Measurements from ENCODE around the gene LONP2. TPM values are rescaled to one million over a fixed set of nuclear protein-coding genes. Genes with fewer than 3 reads are reported as not detected.

LONP2 gene, protein sequence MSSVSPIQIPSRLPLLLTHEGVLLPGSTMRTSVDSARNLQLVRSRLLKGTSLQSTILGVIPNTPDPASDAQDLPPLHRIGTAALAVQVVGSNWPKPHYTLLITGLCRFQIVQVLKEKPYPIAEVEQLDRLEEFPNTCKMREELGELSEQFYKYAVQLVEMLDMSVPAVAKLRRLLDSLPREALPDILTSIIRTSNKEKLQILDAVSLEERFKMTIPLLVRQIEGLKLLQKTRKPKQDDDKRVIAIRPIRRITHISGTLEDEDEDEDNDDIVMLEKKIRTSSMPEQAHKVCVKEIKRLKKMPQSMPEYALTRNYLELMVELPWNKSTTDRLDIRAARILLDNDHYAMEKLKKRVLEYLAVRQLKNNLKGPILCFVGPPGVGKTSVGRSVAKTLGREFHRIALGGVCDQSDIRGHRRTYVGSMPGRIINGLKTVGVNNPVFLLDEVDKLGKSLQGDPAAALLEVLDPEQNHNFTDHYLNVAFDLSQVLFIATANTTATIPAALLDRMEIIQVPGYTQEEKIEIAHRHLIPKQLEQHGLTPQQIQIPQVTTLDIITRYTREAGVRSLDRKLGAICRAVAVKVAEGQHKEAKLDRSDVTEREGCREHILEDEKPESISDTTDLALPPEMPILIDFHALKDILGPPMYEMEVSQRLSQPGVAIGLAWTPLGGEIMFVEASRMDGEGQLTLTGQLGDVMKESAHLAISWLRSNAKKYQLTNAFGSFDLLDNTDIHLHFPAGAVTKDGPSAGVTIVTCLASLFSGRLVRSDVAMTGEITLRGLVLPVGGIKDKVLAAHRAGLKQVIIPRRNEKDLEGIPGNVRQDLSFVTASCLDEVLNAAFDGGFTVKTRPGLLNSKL
- 58.6 TPM for total RNA-seq
- long read RNA-seq, full-length matches to known transcripts: 174 of 206 reads
- long read RNA-seq, partial matches to known transcripts: 14 of 206 reads
- long read RNA-seq, other reads (novel, unspliced or antisense): 18 of 206 reads

DNA sequence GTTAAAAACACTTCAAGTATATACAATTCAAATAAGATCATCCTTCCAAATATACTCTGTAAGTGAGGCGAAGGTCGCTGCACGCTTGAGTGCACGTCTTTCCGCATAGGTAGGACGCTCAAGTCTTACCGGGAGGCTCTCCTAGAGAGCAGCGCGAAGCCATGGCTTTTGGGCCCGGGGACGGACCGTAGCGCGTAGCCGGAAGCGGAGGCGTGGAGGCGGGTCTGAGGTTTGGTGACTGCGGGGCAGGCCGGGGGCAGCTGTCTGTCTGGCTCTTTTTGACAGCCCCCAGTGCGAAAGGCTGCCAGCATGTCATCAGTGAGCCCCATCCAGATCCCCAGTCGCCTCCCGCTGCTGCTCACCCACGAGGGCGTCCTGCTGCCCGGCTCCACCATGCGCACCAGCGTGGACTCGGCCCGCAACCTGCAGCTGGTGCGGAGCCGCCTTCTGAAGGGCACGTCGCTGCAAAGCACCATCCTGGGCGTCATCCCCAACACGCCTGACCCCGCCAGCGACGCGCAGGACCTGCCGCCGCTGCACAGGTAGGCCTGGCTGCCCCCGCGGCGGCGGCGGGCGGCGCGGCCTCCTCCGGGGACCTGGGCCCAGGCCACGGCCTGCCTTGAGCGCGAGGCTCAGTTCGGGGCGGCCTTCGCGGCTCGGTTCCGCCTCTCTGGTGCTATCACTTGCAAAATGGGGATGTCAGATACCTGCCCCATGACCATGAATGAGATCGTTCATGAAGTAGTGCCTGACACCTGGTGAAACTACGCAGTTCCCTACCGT is at the start of gene LONP2:
LONP2 (plus strand) TSS at position 221 of the 783 bp plus-strand sequence; CDS start at position 310, 89 bp downstream.
- intact Hi-C loops (cut with DNase I): no loop called here
- DNase-seq (peak; percentile 95), ATAC-seq (ENCODE audit: poor library complexity) (peak; percentile 100)

DNA sequence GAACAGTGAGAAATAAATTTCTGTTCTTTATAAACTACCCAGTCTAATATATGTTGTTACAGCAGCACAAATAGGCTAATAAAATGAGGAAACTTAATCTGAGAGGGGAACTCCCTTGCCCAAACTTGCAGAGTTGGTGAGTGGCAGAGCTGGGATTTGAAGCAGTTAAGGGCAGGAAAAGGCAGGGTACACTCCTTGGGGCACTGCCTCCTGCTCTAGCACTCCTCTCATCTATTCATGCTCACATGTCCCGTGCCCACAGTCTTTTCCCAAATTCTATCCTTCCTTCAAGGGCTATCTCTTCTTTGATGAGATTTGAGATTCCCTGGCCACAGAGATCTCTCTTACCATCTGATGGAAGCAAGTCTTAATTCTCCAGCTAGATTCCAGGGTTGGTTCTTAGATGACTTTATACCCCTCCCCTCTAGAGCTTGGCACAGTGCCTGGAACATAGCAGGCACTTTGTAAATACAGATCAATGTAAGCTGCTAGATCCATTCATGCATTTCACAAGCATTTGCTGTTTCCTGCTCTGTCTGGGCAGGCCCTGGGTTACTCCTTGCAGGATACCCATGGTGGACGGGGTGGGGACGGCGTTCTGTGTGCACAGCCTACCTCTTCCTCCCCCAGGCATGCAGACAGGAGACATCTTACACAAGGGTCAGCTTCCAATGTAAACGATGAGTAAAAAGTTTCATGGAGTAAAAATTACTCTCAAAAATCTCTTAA is 49.1 kb upstream of the LONP2 start:
- no peak for ATAC-seq (ENCODE audit: poor library complexity)
- DNase-seq: no peak
- intact Hi-C loops (cut with DNase I): no loop called here

DNA sequence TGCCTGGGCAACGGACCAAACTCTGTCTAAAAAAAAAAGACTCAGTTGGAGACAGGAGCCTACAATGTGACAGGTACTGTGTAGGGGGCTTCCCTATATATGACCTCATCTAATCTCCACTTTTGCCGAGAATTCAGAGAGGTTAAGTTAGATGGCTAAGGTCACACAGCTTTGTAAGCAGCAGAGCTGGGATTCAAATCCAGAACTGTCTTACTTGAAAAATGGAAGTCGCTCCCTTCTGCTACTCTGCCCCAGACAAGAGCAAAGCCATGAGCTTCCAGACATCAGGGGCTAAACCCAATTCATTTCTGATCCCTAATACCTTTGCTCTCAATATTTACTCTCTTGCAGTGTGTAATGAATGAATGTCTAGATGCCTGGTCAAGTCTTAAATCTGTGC is 46.8 kb upstream of the LONP2 start:
- intact Hi-C loops (cut with DNase I): no loop called here
- DNase-seq (no peak), ATAC-seq (ENCODE audit: poor library complexity) (no peak)

DNA sequence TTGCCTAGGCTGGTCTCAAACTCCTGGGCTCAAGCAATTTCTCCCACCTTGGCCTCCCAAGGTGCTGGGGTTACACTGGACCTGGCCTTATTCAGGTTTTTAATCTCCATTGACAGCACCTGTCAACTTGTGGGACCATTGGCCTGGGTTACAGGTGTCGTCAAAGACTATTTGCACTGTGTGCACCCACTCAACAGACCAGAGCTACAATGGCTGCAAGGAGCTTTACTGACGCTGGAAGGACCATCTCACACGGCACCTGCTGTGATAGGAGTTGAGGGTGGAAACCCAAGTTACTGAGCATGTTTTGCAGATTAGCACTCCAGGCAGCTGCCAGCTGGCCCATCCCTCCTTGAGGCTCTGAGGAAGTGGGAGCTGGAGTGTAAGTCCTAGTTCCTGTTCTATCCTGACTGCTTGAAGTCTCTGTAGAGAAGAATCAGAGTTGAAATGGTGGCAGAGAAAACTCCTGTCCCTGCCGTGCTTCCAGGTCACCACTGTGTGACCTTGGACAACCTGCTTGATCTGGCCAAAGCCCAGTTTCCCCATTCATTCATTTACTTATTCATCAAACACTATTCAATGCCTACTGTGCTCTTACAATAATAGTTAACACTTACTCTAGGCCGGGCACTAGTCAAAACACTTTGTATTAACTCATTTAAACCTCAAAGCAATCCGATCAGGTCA is 42.4 kb upstream of the LONP2 start:
- DNase-seq: peak; percentile 49
- intact Hi-C loops (cut with DNase I): no loop called here
- no peak for ATAC-seq (ENCODE audit: poor library complexity)

DNA sequence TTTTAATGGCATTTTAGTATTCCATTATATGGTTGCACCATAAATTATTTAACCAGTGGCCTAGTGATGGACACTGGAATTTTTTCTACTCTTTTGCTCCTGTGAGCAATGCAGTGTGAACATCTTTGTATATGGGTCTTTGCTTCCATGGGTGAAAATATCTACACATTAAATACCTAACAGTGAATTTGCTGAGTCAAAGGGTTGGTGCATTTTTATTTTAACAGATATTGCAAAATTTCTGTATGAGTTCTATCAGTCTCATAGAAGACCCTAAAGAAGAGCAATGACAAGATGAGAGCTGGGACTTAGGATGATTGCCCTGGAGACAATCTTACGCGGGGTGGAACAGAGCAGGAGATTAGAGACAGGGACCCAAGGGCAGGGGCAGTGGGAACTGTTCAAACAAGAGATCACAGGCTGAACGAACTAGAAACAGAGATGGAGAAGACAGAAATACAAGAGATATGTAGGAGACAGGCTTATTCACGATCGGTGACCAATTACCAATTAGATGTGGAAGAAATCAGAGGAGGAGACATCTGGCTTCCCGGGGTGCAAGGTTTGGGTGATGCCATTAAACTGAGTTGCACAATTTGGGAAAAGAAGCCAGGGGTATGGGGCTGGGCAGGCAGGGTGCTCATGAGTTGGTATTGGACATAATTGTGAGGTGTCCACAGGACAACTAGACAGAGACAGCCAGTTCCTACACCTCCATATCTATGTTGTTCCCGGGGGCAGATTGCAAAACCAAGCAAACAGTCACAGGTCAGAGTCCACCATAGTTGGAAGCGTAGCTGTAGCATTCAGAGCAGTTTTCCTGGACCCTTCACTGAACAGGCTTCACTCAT is 39.9 kb upstream of the LONP2 start:
- no peak for DNase-seq
- intact Hi-C loops (cut with DNase I): no loop called here
- ATAC-seq (ENCODE audit: poor library complexity): no peak

DNA sequence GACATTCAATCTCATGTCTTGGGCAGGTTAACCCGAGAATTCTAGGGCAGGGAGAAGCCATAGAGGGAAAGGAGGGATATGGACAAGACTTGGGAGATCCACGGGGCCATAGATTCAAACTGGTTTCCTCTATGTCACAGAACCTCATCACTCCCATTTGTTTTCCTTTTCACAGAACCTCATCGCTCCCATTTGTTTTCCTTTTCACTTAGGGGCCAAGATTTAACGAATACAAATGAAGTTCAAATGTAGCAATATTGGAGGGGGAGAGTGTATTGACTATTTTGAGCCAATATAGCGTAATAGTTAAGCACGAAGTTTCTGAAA is 39.3 kb upstream of the LONP2 start:
- ATAC-seq (ENCODE audit: poor library complexity) (no peak), DNase-seq (no peak)
- intact Hi-C loops (cut with DNase I): no loop called here

DNA sequence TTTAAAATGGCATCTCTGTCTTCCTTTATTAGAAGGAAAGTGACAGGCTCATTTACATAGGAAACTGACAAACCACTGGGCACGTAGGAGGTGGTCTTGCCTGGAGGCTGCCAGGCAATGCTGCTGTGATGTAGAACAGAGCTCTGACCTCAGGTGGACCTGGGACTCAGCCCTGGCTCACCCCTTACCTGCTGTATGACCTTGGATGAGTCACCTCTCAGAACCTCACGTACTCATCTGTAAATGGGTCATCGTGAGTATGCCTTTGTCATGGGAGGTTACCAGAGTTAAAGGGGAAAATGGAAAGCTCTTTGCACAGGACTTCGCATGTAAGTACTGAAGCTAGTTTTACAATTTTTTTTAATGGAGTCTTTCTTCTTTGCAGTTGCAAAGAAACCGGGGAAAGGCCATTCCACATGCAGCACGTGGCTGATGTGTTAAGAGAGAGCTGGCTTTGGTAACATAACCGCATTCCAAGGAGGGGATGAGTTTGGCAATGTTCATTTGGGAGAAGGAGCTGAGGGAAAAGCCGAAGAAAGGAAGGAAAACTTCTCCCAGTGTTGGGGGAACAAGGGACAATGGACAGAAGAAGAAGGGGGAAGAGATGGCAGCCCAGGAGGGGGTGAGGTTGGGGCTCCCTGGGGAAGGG is 37.4 kb upstream of the LONP2 start:
- ATAC-seq (ENCODE audit: poor library complexity) (no peak), DNase-seq (no peak)
- intact Hi-C loops (cut with DNase I): no loop called here

DNA sequence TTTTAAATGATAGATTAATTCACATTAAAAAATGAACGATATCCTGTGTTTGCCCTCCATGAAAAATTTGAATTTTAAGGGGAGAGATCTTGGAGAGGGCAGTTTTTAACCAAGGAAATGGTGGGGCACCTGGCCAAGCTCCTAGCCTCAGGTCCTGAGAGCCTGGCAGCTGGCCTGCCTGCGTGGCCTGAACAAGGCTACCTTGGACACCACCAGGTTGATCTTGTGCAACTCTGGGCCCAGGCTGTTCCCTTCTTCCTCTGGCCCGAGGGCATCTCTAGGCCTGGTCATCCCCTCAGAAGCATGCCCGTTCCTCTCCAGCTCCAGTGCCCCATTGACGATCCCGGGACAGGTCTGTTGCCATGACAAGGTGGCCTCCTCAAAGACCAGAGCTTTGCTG is 33.4 kb upstream of the LONP2 start:
- no peak for ATAC-seq (ENCODE audit: poor library complexity)
- intact Hi-C loops (cut with DNase I): no loop called here
- no peak for DNase-seq

DNA sequence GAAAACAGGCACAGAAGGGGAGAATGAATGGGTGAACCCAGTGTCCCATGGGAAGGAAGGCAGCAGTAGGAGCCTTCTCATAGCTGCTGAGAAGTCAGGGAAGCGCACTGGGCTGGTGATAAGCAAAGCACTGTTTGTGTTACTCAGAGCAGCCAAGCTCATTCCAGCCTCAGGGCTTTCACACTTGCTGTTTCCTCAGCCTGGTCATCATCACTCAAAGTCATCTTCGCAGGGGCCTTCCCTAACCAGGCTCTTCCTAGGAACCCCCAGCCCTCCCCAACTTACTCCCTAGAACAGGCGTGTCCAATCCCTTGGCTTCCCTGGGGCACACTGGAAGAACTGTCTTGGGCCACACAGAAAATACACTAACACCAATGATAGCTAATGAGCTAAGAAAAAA is 32.1 kb upstream of the LONP2 start:
- ATAC-seq (ENCODE audit: poor library complexity) (no peak), DNase-seq (no peak)
- intact Hi-C loops (cut with DNase I): no loop called here

DNA sequence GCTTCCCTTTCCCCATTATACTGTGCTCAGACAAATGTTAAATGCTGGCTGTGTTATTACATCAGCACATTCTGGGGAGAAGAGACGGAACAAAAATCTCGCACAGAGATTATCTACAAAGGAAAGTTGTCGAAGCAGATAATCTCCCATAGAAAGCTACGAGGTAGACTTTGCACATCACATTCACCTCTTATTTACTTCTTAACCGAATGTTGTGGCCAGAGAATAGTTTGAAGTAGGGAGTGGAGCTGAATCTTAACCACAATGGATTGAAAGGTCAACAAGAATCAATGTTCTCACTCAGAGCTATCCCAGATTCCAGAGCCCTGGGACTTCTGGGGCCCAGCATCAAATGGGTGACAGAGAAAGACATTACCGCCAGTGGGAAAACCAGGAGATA is 28.4 kb upstream of the LONP2 start:
- ATAC-seq (ENCODE audit: poor library complexity): no peak
- intact Hi-C loops (cut with DNase I): no loop called here
- no peak for DNase-seq

DNA sequence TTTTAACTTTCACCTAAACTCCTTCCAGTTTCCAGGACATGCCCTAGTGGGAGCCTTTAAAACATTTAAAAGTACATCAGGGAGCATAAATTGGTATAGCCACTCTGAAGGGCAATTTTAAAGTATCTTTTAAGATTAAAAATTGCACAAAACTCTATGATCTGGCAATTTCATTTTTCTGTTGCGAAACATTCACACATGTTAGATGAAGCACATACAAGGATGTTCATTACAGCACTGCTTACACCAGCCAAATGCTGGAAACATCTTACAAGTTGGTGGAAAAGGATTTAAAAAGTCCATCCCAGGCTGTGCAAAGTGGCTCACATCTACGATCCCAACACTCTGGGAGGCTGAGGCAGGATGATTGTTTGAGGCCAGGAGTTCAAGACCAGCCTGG is 26.4 kb upstream of the LONP2 start:
- ATAC-seq (ENCODE audit: poor library complexity): no peak
- intact Hi-C loops (cut with DNase I): no loop called here
- DNase-seq: no peak

DNA sequence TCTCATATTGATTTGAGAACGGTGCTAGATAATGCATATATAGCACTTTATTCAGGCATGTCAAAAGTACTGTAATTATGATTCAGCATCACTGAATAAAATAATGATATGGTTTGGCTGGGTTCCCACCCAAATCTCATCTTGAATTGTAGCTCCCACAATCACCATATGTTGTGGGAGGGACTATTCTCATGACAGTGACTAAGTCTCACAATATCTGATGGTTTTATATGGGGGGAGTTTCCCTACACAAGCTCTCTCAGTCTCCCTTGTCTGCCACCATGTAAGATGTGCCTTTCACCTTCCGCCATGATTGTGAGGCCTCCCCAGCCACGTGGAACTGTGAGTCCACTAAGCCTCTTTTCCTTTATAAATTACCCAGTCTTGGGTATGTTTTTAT is 25.6 kb upstream of the LONP2 start:
- ATAC-seq (ENCODE audit: poor library complexity): no peak
- intact Hi-C loops (cut with DNase I): no loop called here
- DNase-seq: no peak

DNA sequence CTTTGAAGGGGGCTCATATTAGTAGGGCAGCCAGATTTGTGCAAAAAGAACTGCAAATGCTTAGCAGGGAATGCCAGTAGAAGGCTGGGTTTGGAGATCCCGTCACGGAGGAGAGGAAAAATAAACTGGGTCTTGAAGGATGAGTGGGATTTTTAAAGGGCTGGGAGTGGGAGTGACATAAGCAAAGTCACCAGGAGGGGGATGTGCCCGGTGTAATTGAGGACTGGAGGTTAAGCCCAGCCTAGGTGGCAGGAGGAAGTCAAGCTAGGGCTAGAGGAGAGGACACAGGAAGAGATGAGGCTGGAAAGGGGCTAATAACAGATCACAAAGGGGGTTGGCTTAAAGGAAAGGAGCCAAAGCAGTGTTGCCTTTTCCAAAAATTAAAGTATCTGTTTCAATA is 23.2 kb upstream of the LONP2 start:
- ATAC-seq (ENCODE audit: poor library complexity) (no peak), DNase-seq (no peak)
- intact Hi-C loops (cut with DNase I): no loop called here

DNA sequence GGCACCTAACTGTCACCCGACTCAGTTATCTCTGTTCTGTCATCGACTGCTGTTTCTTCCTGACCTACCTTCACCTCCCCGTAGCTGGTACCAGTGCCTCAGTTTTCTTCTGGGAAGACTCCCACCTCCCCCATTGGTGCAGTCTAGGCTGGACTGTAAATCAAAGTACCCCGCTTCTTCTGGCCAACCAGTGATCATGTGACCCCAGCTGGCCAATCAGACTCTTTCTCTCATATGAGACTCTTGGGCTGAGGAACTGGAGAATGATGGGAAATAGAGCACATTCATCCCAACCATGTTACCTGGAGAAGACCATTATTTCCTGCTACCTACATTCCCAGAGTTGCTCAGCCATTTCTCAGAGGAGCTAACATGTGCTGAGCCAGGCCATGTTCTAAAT is 20.6 kb upstream of the LONP2 start:
- intact Hi-C loops (cut with DNase I): no loop called here
- ATAC-seq (ENCODE audit: poor library complexity) (no peak), DNase-seq (no peak)

DNA sequence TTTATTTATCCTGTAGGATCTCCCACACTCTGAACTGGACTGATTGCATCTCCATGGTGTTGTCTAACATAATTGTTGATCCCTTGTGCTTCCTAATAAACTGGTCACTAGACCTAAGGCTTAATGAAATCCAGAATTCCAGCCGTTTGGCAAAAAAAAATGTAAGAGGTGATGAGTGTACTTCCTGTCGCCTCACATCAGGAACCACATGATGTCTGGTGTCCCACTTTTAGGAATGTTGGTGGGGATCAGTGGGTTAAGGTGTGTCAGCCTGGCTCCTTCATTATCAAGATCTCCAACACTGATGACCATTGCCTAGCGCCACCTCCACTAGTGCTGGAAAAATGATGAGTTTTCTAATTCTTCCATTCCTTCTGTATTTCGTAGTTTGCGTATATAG is 18.6 kb upstream of the LONP2 start:
- intact Hi-C loops (cut with DNase I): no loop called here
- DNase-seq (no peak), ATAC-seq (ENCODE audit: poor library complexity) (no peak)

DNA sequence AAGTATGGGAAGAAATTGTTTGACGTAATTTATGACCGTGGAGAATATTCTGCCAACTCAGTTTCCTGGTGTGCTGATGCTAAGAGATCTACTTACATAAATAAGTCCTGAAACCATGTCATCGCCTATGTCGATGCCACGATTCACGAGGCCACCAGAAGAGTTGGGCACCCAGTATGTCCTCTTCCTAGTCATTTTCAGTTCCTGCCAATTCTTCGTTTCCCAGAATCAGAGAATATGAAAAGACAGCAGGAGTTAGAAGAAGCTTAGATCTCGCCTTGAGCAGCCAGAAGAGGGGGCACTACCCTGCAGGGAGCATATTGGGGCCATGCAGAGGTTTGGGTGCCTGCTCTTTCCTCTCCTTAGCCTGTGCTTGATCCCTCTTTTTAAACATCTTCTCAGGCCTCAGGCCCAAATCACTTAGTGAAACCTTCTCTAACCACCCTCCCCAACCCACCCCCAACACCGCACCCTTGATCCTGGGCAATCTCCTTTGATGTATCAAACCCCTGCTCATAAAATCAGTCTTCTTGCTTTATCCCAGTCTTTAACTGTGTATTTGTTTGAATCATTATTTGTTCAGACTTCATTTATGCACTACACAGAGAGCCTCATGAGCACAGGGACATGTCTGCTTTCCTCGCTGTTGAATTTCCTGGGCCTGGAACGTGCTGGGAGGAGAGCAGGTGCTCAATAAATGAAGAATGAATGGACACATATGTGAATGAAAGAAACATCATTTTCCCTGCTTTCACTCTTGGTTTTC is 12.2 kb upstream of the LONP2 start:
- intact Hi-C loops (cut with DNase I): loop anchor here (10.0 kb wide), 1 partner anchor 403 kb away; no protein-coding TSS in a partner anchor
- ATAC-seq (ENCODE audit: poor library complexity): peak; percentile 41
- no peak for DNase-seq

Measured in Right ventricle myocardium superior (tissue), 1 donor.